ENCODE data around the gene ME3. TPM values are rescaled to one million over a fixed set of nuclear protein-coding genes. Genes with fewer than 3 reads are reported as not detected.
A peak's percentile ranks its signal among the peaks of the same experiment; 100 is the strongest.

Gene ME3
- total RNA-seq, 4 donors from 2014 or later, result 30.8 to 54.6 (median 36.7) TPM

GRCh38 chr11:86625544-86625943, 46.9 kb downstream of the ME3 start:
- TF ChIP-seq POLR2A (IDR thresholded peaks at IDR 0.05) (no peak), EP300 (IDR thresholded peaks at IDR 0.05) (no peak), CTCF (IDR thresholded peaks at IDR 0.05) (no peak)
- Histone ChIP-seq H3K27ac (no peak overlapping the region), H3K27me3 (no peaks in the 10 kb centered on the region), H3K36me3 (no peaks in the 10 kb centered on the region), H3K4me1 (peaks cover 0 to 44% (median 2%) of the 10 kb centered on the region in 4 donors), H3K9me3 (no peaks in the 10 kb centered on the region), H3K4me3 (no peak overlapping the region)
- DNase-seq (ENCODE audit: low spot score in 2 of 2), result no peak
- WGBS, 2 donors, result 88 to 95% methylated on average over 2 of the region's 2 CpGs

- TF ChIP-seq CTCF (IDR thresholded peaks at IDR 0.05) (no peak), POLR2A (IDR thresholded peaks at IDR 0.05) (no peak), EP300 (IDR thresholded peaks at IDR 0.05) (no peak)
- Histone ChIP-seq H3K27me3 (no peaks in the 10 kb centered on the region), H3K36me3 (no peaks in the 10 kb centered on the region), H3K27ac (no peak overlapping the region), H3K4me3 (no peak overlapping the region), H3K4me1 (peaks cover 0 to 43% (median 4%) of the 10 kb centered on the region in 4 donors), H3K9me3 (no peaks in the 10 kb centered on the region)
- DNase-seq (ENCODE audit: low spot score in 2 of 2), result no peak
- WGBS, 2 donors, result 78 to 88% methylated on average over 3 of the region's 3 CpGs
These were observed 48.0 kb downstream of the ME3 start for GRCh38 chr11:86624366-86624765.

DNA sequence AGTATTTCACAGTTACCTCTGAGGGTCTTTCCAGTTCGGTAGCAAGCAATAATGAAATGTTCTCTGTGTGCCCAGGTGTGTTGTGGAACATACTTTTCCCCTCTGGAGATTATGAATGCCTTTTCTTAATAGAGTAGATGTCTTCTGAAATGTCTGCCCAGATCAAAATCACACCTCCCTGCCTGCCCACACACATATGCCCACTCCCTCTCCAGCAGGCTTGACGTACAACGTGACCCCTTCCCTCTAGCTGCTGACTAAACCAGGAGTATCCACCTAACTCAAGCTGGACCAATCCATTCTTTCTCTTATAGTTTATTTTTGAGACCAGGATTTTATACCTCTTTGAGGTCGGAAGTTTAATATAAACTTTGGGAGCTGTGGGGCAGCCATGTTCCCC, 48.7 kb downstream of the ME3 start:
- Histone ChIP-seq H3K27ac (no peak overlapping the region), H3K27me3 (no peaks in the 10 kb centered on the region), H3K4me3 (no peak overlapping the region), H3K4me1 (peaks cover 0 to 39% (median 4%) of the 10 kb centered on the region in 4 donors), H3K9me3 (no peaks in the 10 kb centered on the region), H3K36me3 (no peaks in the 10 kb centered on the region)
- no peak for TF ChIP-seq POLR2A (IDR thresholded peaks at IDR 0.05)
- no peak for TF ChIP-seq CTCF (IDR thresholded peaks at IDR 0.05)
- TF ChIP-seq EP300 (IDR thresholded peaks at IDR 0.05), result no peak
- no peak for DNase-seq (ENCODE audit: low spot score in 2 of 2)
- WGBS, 2 donors, result 76 to 89% methylated on average over 4 of the region's 4 CpGs

DNA sequence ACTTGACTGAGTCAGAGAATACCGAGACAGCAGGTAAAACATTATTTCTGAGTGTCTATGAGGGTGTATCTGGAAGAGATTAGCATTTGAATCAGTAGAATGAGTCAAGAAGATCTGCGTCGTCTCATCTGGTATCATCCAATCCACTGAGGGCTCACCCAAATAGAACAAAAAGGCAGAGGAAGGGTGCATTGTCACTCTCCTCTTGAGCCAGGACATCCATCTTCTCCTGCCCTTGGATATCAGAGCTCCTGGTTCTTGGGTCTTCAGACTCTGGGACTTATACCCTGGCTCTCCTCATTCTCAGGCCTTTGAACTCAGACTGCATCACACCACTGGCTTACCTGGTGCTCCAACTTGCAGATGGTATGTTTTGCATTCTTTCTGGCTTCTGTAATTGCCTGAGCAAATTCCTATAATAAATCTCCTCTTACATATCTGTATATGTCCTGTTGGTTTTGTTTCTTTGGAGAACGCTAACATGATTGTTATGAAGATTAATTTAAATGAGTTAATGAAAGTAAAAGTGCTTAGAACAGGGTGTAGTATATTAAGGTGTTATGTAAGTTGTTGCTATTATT, 49.3 kb downstream of the ME3 start:
- H3K27me3 ChIP-seq, result no peaks in the 10 kb centered on the region
- H3K27ac ChIP-seq, result no peak overlapping the region
- WGBS, 2 donors, result 75 to 90% methylated on average over 4 of the region's 4 CpGs
- H3K36me3 ChIP-seq, result no peaks in the 10 kb centered on the region
- no peak overlapping the region for H3K4me3 ChIP-seq
- DNase-seq (ENCODE audit: low spot score in 2 of 2), result no peak
- H3K4me1 ChIP-seq, result peaks cover 0 to 33% (median 4%) of the 10 kb centered on the region in 4 donors
- TF ChIP-seq POLR2A (IDR thresholded peaks at IDR 0.05) (no peak), CTCF (IDR thresholded peaks at IDR 0.05) (no peak), EP300 (IDR thresholded peaks at IDR 0.05) (no peak)
- H3K9me3 ChIP-seq, result no peaks in the 10 kb centered on the region

- Histone ChIP-seq H3K4me1 (peaks cover 0 to 30% (median 4%) of the 10 kb centered on the region in 4 donors), H3K27ac (peak overlapping the region in 2 of 4 donors; percentile 58 to 73), H3K36me3 (no peaks in the 10 kb centered on the region), H3K4me3 (no peak overlapping the region), H3K27me3 (no peaks in the 10 kb centered on the region), H3K9me3 (no peaks in the 10 kb centered on the region)
- WGBS, 2 donors, result 87 to 92% methylated on average over 3 of the region's 3 CpGs
- TF ChIP-seq POLR2A (IDR thresholded peaks at IDR 0.05) (no peak), CTCF (IDR thresholded peaks at IDR 0.05) (no peak), EP300 (IDR thresholded peaks at IDR 0.05) (no peak)
- DNase-seq (ENCODE audit: low spot score in 2 of 2), result no peak
These were observed 50.6 kb downstream of the ME3 start for GRCh38 chr11:86621854-86622253.
